Measurements from ENCODE around the gene SPRYD3.

The SPRYD3 gene

GRCh38 chr12:53062011-53062961 lies 16.9 kb downstream of the SPRYD3 start:
- DNase-seq = peak; percentile 53

GRCh38 chr12:53061404-53062010 lies 17.7 kb downstream of the SPRYD3 start:
- peak; percentile 54 for DNase-seq

GRCh38 chr12:53060721-53061276 lies 18.4 kb downstream of the SPRYD3 start:
- peak; percentile 60 for DNase-seq

GRCh38 chr12:53060064-53060720 lies 19.0 kb downstream of the SPRYD3 start:
- peak; percentile 54 for DNase-seq

- DNase-seq = peak; percentile 60
Measured at GRCh38 chr12:53059434-53060063, 19.6 kb downstream of the SPRYD3 start.

GRCh38 chr12:53058674-53059433 lies 20.3 kb downstream of the SPRYD3 start:
- peak; percentile 50 for DNase-seq

GRCh38 chr12:53057816-53058500 lies 21.2 kb downstream of the SPRYD3 start:
- peak; percentile 62 for DNase-seq

GRCh38 chr12:53056901-53057300 lies 22.3 kb downstream of the SPRYD3 start:
- peak; percentile 58 for DNase-seq

- peak; percentile 57 for DNase-seq
Measured at GRCh38 chr12:53056296-53056695, 22.9 kb downstream of the SPRYD3 start.

GRCh38 chr12:53055471-53056266 lies 23.5 kb downstream of the SPRYD3 start:
- peak; percentile 61 for DNase-seq

GRCh38 chr12:53054112-53054878 lies 24.9 kb downstream of the SPRYD3 start:
- DNase-seq = peak; percentile 97

- peak; percentile 86 for DNase-seq
Measured at GRCh38 chr12:53053218-53054111, 25.7 kb downstream of the SPRYD3 start.

- peak; percentile 45 for DNase-seq
Measured at GRCh38 chr12:53052419-53053217, 26.6 kb downstream of the SPRYD3 start.

GRCh38 chr12:53051881-53052412 lies 27.2 kb downstream of the SPRYD3 start:
- no peak for DNase-seq

GRCh38 chr12:53051058-53051880 lies 27.9 kb downstream of the SPRYD3 start:
- DNase-seq = no peak

GRCh38 chr12:53050426-53051057 lies 28.6 kb downstream of the SPRYD3 start:
- no peak for DNase-seq

Measured in activated effector memory CD4-positive, alpha-beta T cell treated with anti-CD3 and anti-CD28 coated beads, Interleukin-2, amount 50 U/mL, for 16 hours (primary cell).